PFSK-1 (cell line): ENCODE measurements around the gene SLC2A6.

Experiments
- FOXP2 ChIP-seq: optimal IDR thresholded peaks from 2 replicates; pipeline ENCODE3; 2011; ENCODE audit warnings: borderline replicate concordance, control low read depth, inconsistent platforms; ENCODE audit not compliant: insufficient read depth; ENCODE audit errors: extremely low read length, extremely low read depth
- POLR2AphosphoS5 ChIP-seq: IDR thresholded peaks from 2 replicates; pipeline ENCODE4 v1.6.1; 2012; ENCODE audit warnings: low read depth, mild to moderate bottlenecking, control low read depth, low read length, moderate library complexity
- REST ChIP-seq, 2 experiments: IDR thresholded peaks; 2 replicates each; pipeline versions ENCODE4 v1.6.1 to v1.8.0; 2011 to 2012; ENCODE audit warnings: low read depth in 2 of 2, low read length in 2 of 2, control low read depth in 1 of 2, inconsistent platforms in 1 of 2, mild to moderate bottlenecking in 1 of 2, moderate library complexity in 1 of 2; ENCODE audit not compliant: insufficient read depth in 1 of 2
- TAF1 ChIP-seq: IDR thresholded peaks from 2 replicates; pipeline ENCODE4 v1.6.1; 2012; ENCODE audit warnings: low read length, control low read depth, borderline replicate concordance; ENCODE audit not compliant: insufficient read depth

GRCh38 chr9:133499132-133499891 is 20.4 kb upstream of the SLC2A6 start:
- no peak for TF ChIP-seq REST (IDR thresholded peaks at IDR 0.05; ENCODE audit: insufficient read depth in 1 of 2, low read depth in 2 of 2, low read length in 2 of 2)
- no peak for TF ChIP-seq POLR2AphosphoS5
- no peak for TF ChIP-seq FOXP2
- no peak for TF ChIP-seq TAF1
